ENCODE measurements around the gene DEFB132. TPM values are rescaled to one million over a fixed set of nuclear protein-coding genes. Genes with fewer than 3 reads are reported as not detected.
A peak's percentile ranks its signal among the peaks of the same experiment; 100 is the strongest.
"Not testable (repeated sequence)": the region's sequence is repeated elsewhere in the genome, so short reads cannot be mapped to it uniquely, and the experiment has no call there.

The DEFB132 gene
- 0.15 TPM for total RNA-seq

- DNase-seq (ENCODE audit: low spot score) (peak; percentile 70), ATAC-seq (peak; percentile 98)
Observed at GRCh38 chr20:257419-257818, at the start of gene DEFB132. Gene DEFB132, plus strand, starts transcription at chr20:257724. Its CDS starts 55 bp downstream, at chr20:257779.

- peak; percentile 90 for ATAC-seq
- no peak for DNase-seq (ENCODE audit: low spot score)
Observed at GRCh38 chr20:208942-209566, 48.5 kb upstream of the DEFB132 start.

GRCh38 chr20:210809-211502 lies 46.6 kb upstream of the DEFB132 start:
- DNase-seq (ENCODE audit: low spot score) (no peak), ATAC-seq (no peak)

GRCh38 chr20:214383-214782 lies 43.1 kb upstream of the DEFB132 start:
- no peak for ATAC-seq
- no peak for DNase-seq (ENCODE audit: low spot score)

GRCh38 chr20:215796-216195 lies 41.7 kb upstream of the DEFB132 start:
- ATAC-seq = no peak
- DNase-seq (ENCODE audit: low spot score) = no peak

- DNase-seq (ENCODE audit: low spot score) = no peak
- ATAC-seq = no peak
Observed at GRCh38 chr20:217266-217665, 40.3 kb upstream of the DEFB132 start.

- ATAC-seq (peak; percentile 71), DNase-seq (ENCODE audit: low spot score) (no peak)
Observed at GRCh38 chr20:219290-220115, 38.0 kb upstream of the DEFB132 start.

GRCh38 chr20:221258-221830 lies 36.2 kb upstream of the DEFB132 start:
- DNase-seq (ENCODE audit: low spot score) (no peak), ATAC-seq (no peak)

GRCh38 chr20:225879-226278 lies 31.6 kb upstream of the DEFB132 start:
- DNase-seq (ENCODE audit: low spot score); ATAC-seq: not testable (repeated sequence)

- no peak for DNase-seq (ENCODE audit: low spot score)
- ATAC-seq = no peak
Observed at GRCh38 chr20:226958-227357, 30.6 kb upstream of the DEFB132 start, which contains the start of gene DEFB129. Gene DEFB129, plus strand, starts transcription at chr20:227258. Its CDS starts 31 bp downstream, at chr20:227289.

- ATAC-seq (no peak), DNase-seq (ENCODE audit: low spot score) (no peak)
Observed at GRCh38 chr20:227439-228105, 30.0 kb upstream of the DEFB132 start.

GRCh38 chr20:235891-236290 lies 21.6 kb upstream of the DEFB132 start:
- no peak for DNase-seq (ENCODE audit: low spot score)
- ATAC-seq = peak; percentile 86

- no peak for DNase-seq (ENCODE audit: low spot score)
- peak; percentile 50 for ATAC-seq
Observed at GRCh38 chr20:237489-237888, 20.0 kb upstream of the DEFB132 start.

GRCh38 chr20:237929-238328 lies 19.6 kb upstream of the DEFB132 start:
- ATAC-seq (no peak), DNase-seq (ENCODE audit: low spot score) (no peak)

- DNase-seq (ENCODE audit: low spot score) = no peak
- no peak for ATAC-seq
Observed at GRCh38 chr20:242905-243304, 14.6 kb upstream of the DEFB132 start.

- DNase-seq (ENCODE audit: low spot score) = no peak
- ATAC-seq = no peak
Observed at GRCh38 chr20:251354-251753, 6.2 kb upstream of the DEFB132 start.

GRCh38 chr20:252801-253200 lies 4.7 kb upstream of the DEFB132 start:
- DNase-seq (ENCODE audit: low spot score) (no peak), ATAC-seq (no peak)

- DNase-seq (ENCODE audit: low spot score); ATAC-seq: not testable (repeated sequence)
Observed at GRCh38 chr20:253447-253846, 4.1 kb upstream of the DEFB132 start.

GRCh38 chr20:258269-258858 lies 840 bp downstream of the DEFB132 start:
- ATAC-seq (no peak), DNase-seq (ENCODE audit: low spot score) (no peak)

GRCh38 chr20:258963-259362 lies 1.4 kb downstream of the DEFB132 start:
- no peak for ATAC-seq

More at GRCh38 chr20:258963-259362, 1.4 kb downstream of the DEFB132 start:
- no peak for DNase-seq (ENCODE audit: low spot score)

All from left lobe of liver (tissue), 2 donors.